Activated CD8-positive, alpha-beta memory T cell treated with anti-CD3 and anti-CD28 coated beads for 48 hours (primary cell): ENCODE measurements around the gene ART5.

ENCODE experiments used
- DNase-seq, 3 experiments: peaks; one replicate each; pipeline ENCODE4 v3.0.0-alpha.2; 2020; ENCODE audit warnings: low read depth in 2 of 3, low spot score in 2 of 3

Gene ART5

GRCh38 chr11:3641701-3642070 lies at the start of gene ART5:
TSS of gene ART5 (minus strand) at chr11:3641992. CDS start at chr11:3641862, 130 bp downstream.
- no peak for DNase-seq

- DNase-seq, result no peak
Observed at GRCh38 chr11:3686751-3687150, 45.0 kb upstream of the ART5 start.

GRCh38 chr11:3685923-3686322 lies 44.1 kb upstream of the ART5 start:
- no peak for DNase-seq

- DNase-seq, result no peak
Observed at GRCh38 chr11:3684819-3685172, 43.0 kb upstream of the ART5 start.

GRCh38 chr11:3684129-3684818 lies 42.5 kb upstream of the ART5 start:
- no peak for DNase-seq

- DNase-seq, result no peak
Observed at GRCh38 chr11:3683039-3683438, 41.2 kb upstream of the ART5 start.

GRCh38 chr11:3679077-3679476 lies 37.3 kb upstream of the ART5 start:
- no peak for DNase-seq

- no peak for DNase-seq
Observed at GRCh38 chr11:3675971-3676370, 34.2 kb upstream of the ART5 start.

GRCh38 chr11:3674189-3674588 lies 32.4 kb upstream of the ART5 start:
- DNase-seq, result no peak

GRCh38 chr11:3671334-3672254 lies 29.8 kb upstream of the ART5 start, which contains the start of gene CHRNA10:
TSS of gene CHRNA10 (minus strand) at chr11:3671384. CDS start at chr11:3671312, 72 bp downstream.
- DNase-seq, result no peak

GRCh38 chr11:3669742-3670183 lies 28.0 kb upstream of the ART5 start:
- DNase-seq, result no peak

- DNase-seq, result no peak
Observed at GRCh38 chr11:3669128-3669527, 27.3 kb upstream of the ART5 start.

GRCh38 chr11:3667149-3668035 lies 25.6 kb upstream of the ART5 start:
- DNase-seq, result no peak

- no peak for DNase-seq
Observed at GRCh38 chr11:3666023-3666530, 24.3 kb upstream of the ART5 start.

- no peak for DNase-seq
Observed at GRCh38 chr11:3665336-3666022, 23.7 kb upstream of the ART5 start.

GRCh38 chr11:3664032-3664630 lies 22.3 kb upstream of the ART5 start:
- DNase-seq, result no peak

GRCh38 chr11:3662856-3663255 lies 21.1 kb upstream of the ART5 start:
- DNase-seq, result no peak

GRCh38 chr11:3660960-3661359 lies 19.2 kb upstream of the ART5 start:
- no peak for DNase-seq

GRCh38 chr11:3659595-3660515 lies 18.1 kb upstream of the ART5 start:
- DNase-seq, result no peak
